ENCODE data around the gene SULT1B1.

GRCh38 chr4:69689599-69689998 lies 70.8 kb downstream of the SULT1B1 start:
- peak; percentile 35 for TF ChIP-seq CTCF (IDR thresholded peaks at IDR 0.05; ENCODE audit: insufficient read depth, low read depth, low read length)
- no peak for TF ChIP-seq EZH2 (IDR thresholded peaks at IDR 0.05; ENCODE audit: insufficient read depth, low read length)

Data from astrocyte (in vitro differentiated cells and primary cell).